SKM-1 treated with dmso at 0.1 percent for 144 hours (cell line): ENCODE data around the gene CLTCL1.
"Not testable (repeated sequence)": the region's sequence is repeated elsewhere in the genome, so short reads cannot be mapped to it uniquely, and the experiment has no call there.

Source experiments
- DNase-seq: peaks from one replicate; lab custom pipeline; 2025; ENCODE audit not compliant: unreplicated experiment; lab: John Stamatoyannopoulos, UW

The CLTCL1 gene

DNA sequence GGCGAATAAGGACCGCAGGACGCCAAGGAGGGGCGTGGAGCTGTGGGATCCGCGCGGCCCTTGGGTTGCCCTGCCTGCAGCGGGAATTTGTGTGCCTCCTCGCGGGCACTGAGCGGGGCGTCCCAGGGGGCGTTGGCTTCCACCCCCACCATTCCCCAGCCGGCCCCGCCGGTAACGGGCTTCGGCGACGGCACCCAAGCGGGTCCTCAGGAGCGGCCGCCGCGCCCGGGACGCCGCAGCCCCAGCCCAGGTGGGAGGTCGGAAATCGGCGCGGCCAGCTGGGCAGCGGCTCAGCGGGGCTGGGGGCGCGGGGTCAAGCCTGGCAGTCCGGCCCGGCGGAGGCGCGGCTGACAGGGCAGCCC is 320 bp downstream of the CLTCL1 start:
- no peak for DNase-seq

DNA sequence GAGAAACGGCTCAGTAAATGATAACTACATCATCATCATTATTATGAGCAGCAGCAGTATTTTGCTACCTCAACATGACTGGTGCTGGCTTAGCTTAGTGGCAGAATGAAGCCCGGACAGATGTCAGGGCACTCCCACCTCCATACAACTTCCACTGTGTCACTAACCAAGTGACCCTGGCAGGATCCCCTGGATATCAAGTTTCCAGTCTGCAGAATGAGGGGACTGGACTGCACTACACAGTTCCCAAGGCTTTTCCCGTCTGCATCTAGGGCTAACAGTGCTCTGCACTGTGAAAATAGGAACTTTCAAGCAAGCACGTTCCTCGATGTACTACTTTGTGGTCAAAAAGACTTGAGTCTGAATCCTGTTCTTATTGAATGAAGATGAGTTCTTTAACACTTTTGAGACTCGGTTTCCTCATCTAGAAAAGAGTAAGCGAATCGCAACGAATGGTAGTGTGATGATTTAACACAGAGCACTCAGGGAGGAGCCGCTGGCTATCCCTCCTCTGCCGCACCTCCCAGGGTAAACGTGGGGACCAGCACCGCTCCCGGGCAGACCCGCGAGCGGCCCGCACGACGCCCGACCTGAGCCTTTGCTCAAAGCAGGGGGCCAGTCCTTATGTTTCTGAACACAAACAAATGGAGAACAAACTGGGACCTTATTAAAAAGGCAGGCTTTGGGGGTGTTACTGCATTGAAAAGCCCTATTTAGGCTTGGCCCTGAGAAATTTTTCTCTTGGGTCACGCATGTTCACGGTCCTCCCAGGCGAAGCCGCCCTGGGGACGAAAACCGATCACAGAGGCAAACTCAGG is 910 bp downstream of the CLTCL1 start:
- no peak for DNase-seq

- DNase-seq: no peak
Observed at GRCh38 chr22:19289475-19290161, 1.9 kb downstream of the CLTCL1 start.

GRCh38 chr22:19287889-19288288 is 3.6 kb downstream of the CLTCL1 start:
- no peak for DNase-seq

GRCh38 chr22:19287076-19287707 is 4.3 kb downstream of the CLTCL1 start:
- no peak for DNase-seq

DNA sequence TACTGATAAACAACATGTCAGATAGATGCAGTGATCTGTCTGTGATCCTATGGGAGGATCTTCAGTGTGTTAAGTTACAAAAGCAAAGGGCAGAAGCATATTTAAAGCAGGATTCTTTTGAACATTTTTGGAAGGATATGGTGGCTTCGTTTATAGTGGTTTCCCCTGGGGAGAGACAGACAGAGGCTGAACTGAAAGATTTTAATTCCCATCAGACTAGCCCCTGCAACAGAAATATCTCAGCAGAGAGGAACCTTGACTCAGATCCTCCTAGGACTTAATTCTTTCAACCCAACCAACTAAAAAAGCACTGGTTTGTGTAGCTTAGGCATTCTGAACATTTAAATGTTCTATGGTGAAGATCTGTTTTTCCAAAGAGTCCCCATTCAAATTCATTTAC is 5.7 kb downstream of the CLTCL1 start:
- no peak for DNase-seq

- not testable (repeated sequence) for DNase-seq
Observed at GRCh38 chr22:19279143-19279542, 12.4 kb downstream of the CLTCL1 start.

DNA sequence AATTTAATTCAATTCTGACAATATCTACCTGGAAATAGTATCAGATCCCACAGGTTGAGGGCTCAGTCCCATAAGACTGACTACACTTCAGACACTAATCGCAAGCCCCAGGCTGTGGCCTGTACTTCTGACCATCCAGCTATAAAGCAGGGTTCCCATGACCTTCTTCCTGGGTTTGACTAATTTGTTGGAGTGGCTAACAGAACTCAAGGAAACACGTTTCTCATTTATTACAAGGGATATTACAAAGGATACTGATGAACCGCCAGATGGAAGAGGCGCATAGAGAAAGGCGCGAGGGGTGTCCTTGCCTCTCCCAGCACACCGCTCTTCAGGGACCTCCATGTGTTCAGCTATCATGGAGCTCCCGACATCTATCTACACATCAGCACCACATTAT is 13.7 kb downstream of the CLTCL1 start:
- no peak for DNase-seq

- no peak for DNase-seq
Observed at GRCh38 chr22:19275919-19276600, 15.5 kb downstream of the CLTCL1 start.

DNA sequence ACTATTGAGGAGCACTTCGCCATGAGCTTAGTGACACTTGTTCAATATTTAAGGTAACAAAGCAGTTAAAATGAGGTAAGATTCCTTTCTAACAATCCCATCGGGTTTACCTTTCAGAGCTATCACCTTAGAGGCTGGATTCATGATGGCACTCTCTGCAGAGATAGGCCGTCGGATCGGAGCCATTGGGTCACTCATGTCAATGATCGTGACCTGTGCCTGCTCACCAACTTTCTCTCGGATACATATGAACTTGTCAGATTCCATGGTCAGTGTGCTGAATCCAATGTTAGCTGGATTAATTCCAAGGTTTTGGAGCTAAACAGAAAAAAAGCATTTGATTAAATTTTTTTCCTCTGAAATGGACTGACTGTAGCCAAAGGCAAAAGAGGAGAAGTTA is 16.0 kb downstream of the CLTCL1 start:
- DNase-seq: no peak

DNA sequence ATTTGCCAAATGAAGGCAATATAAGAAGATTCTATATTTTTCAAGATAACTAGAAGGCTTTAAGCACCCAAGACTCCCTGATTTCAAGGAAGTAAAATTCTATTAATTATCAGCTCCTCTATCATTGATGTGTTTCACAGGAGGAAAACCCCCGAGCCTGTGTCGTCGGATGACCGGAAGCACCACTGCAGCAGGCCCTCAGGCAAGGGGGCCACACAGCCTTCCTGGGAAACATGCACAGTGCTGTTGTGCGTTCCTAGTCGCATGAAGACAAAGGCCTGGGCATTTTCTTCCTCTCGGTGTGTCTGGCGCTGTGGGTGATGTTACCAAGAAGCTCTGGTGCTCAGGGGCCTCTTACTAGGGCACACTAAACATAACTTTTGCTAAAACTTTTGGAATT is 16.4 kb downstream of the CLTCL1 start:
- DNase-seq: no peak

DNA sequence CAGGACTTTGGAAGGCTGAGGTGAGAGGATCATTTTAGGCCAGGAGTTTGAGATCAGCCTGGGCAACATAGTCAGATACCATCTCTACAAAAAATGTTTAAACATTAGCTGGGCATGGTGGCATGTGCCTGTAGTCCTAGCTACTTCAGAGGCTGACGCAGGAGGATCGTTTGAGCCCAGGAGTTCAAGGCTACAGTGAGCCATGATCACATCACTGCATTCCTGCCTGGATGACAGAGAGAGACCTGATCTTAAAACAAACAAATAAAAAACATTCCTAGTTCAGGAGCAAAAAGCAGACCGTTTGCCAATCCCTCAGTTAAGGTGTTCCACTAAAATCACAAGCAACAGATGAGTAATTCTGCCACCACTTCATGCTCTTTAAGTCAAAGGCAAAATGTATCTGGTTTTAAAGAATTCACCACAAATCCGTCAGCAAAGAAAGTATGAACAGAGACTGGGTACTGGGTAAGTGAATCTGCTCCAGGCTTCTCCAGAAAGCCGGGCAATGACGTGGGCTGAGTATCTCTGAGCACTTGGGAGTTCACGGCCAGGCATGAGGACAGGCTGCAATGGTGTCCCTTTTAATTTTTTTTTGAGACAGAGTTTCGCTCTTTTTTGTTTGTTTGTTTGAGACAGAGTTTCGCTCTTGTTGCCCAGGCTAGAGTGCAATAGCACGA is 19.5 kb downstream of the CLTCL1 start:
- DNase-seq: no peak

- DNase-seq: no peak
Observed at GRCh38 chr22:19271273-19271855, 20.2 kb downstream of the CLTCL1 start.

- no peak for DNase-seq
Observed at GRCh38 chr22:19270873-19271272, 20.6 kb downstream of the CLTCL1 start.

DNA sequence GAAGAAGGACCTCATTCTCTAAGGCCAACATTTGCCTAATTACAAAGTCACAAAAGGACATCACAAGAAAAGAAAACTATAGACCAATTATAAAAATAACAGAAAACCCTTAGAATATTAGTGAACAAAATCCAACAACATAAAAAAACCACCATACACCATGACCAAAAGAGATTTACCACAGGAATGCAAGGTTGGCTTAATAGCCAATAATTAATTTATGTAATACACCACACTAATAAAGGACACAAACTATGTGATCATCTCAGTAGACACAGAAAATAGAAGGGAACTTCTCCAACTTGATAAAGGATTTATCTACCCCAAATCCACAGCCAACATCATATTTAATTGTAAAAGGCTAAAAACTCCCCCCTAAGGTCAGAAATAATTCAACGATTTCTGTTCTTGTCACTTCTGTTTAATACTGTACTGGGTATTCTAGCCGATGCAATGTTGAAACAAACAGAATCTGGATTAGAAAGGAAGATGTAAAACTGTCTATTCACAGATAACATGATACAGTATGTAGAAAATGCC is 24.9 kb downstream of the CLTCL1 start:
- no peak for DNase-seq

GRCh38 chr22:19265779-19266178 is 25.7 kb downstream of the CLTCL1 start:
- no peak for DNase-seq

GRCh38 chr22:19260804-19261203 is 30.7 kb downstream of the CLTCL1 start:
- DNase-seq: no peak

DNA sequence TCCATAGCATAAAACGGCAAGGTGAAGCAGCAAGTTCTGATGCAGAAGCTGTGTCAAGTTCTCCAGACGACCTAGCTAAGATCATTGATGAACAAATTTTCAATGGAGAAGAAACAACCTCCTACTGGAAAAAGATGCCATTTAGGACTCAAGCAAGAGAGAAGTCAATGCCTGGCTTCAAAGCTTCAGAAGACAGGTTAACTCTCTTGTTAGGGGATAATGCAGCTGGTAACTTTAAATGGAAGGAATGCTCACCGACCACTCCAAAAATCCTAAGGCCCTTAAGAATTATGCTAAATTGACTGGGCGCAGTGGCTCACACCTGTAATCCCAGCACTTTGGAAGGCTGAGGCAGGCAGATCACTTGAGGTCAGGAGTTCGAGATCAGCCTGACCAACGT is 31.3 kb downstream of the CLTCL1 start:
- no peak for DNase-seq

GRCh38 chr22:19258968-19259288 is 32.6 kb downstream of the CLTCL1 start:
- DNase-seq: not testable (repeated sequence)

GRCh38 chr22:19258371-19258770 is 33.1 kb downstream of the CLTCL1 start:
- DNase-seq: no peak

DNA sequence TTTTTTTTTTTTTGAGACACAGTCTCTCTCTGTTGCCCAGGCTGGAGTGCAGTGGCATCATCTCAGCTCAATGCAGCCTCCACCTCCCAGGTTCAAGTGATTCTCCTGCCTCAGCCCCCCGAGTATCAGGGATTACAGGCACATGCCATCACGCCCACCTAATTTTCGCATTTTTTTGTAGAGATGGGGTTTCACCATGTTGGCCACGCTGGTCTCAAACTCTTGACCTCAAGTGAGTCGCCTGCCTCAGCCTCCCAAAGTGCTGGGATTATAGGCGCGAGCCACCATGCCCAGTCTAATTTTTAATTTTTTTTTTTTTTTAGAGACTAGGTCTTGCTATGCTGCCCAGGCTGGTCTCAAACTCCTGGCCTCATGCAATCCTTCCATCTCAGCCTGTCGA is 35.2 kb downstream of the CLTCL1 start:
- DNase-seq: not testable (repeated sequence)
